Activated T-helper 17 cell treated with anti-CD3 and anti-CD28 coated beads, Interleukin-2, amount 50 U/mL, for 72 hours (primary cell): ENCODE data around the gene SGMS1. TPM values are rescaled to one million over a fixed set of nuclear protein-coding genes. Genes with fewer than 3 reads are reported as not detected.

Experiments used
- ATAC-seq: fragments of 150-1000 bp; cut with Tn5 transposase; replicated peaks from 2 replicates; pipeline ENCODE4 v1.10.0; 2021; ENCODE audit warnings: mild to moderate bottlenecking, moderate library complexity
- H3K27ac Mint-ChIP-seq: one replicate; pipeline ENCODE4 v1.8.0; 2022; ENCODE audit warnings: mixed read lengths
- H3K27me3 Mint-ChIP-seq: one replicate; pipeline ENCODE4 v1.8.0; 2022; ENCODE audit warnings: mixed read lengths
- H3K36me3 Mint-ChIP-seq: one replicate; pipeline ENCODE4 v1.8.0; 2022; ENCODE audit warnings: low read depth, mild to moderate bottlenecking, mixed read lengths
- H3K4me1 Mint-ChIP-seq: one replicate; pipeline ENCODE4 v1.8.0; 2022; ENCODE audit warnings: mixed read lengths
- H3K4me3 Mint-ChIP-seq: one replicate; pipeline ENCODE4 v1.8.0; 2022; ENCODE audit warnings: mild to moderate bottlenecking, mixed read lengths
- H3K9me3 Mint-ChIP-seq: one replicate; pipeline ENCODE4 v1.8.0; 2022; ENCODE audit warnings: mixed read lengths
- total RNA-seq, 2 donors: library from RNA; stranded (reverse); gene quantifications; one replicate each; pipeline ENCODE4 v1.2.3, GENCODE V29; 2022

The SGMS1 gene
- total RNA-seq, 2 donors from 2014 or later, result 13.4 to 22.4 TPM

DNA sequence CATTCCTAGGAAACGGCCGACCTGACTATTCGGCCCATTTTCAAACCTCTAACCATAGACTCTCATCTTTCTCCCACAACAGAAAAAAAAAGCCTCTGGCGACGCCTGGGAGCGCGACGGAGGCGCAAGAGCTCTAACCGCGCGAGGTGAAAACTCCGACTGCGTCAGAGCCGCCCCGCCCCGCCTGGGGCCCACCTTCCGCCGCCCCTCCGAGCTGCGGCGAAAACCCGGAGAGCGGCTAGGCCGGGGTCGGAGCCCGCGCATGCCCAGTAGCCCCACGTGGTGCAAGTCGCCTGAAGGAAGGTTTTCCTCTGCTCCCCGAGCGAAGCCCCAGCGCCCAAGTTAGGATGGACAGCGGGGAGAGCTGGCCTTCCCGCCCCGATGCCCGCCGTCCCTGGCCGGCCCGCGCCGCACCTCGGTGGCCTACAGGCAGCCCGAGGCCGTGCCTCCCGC, 683 bp upstream of the SGMS1 start:
- peak; percentile 74 for ATAC-seq
- Mint-ChIP-seq H3K27ac (peak overlapping the region; percentile 94), H3K36me3 (peaks cover 6% of the 10 kb centered on the region)

DNA sequence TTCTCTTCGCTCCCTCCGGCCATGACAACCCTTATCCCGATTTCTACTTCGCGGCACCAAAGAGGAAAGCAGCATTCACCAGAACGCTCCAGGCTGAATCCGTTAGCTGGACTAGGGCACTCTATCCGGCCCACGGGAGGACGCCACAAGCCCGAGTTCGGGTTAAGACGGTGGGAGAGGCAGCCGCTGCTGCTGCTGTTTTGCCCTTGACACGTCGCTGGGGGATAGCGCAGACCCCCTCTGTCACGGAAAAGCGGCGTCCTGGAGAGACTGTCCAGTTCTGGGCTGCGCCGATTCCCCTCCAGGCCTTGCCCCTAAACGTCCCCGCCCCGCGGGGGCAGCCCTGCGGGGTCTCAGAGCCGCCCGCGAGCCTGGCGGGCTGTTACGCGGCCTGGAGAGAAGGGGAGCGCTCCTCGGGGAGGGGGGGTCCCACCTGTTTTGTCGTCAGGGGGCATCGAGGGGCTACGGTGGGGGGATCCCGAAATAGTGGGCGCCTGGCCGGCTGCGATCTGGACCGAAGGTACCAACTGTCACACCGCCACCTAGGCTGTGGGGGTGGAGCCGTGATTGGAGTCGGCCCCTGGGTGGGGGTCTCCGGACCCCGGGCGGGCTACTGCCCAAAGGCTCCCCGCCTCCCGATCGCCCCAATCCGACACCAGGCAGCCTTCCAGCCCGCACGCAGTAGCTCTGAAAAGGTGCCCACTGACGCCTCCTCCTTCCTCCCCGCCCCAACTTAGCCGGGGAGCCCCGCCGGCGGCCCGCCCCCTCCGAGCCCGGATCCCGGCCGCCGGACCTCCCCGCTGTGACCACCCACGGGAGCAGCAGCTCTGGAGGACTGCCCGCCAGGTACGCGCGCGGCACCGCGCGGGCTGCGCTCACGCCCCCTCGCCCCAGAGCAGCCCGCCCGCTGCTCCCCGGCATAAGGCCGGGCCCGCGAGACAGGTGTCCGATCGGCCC, 772 bp downstream of the SGMS1 start:
- Mint-ChIP-seq H3K4me1 (peaks cover 26% of the 10 kb centered on the region), H3K27ac (peak overlapping the region; percentile 98), H3K27me3 (no peaks in the 10 kb centered on the region), H3K9me3 (no peaks in the 10 kb centered on the region), H3K36me3 (peaks cover 6% of the 10 kb centered on the region), H3K4me3 (peak overlapping the region; percentile 100)
- ATAC-seq, result peak; percentile 5

More for the DNA sequence above, 683 bp upstream of the SGMS1 start:
- Mint-ChIP-seq H3K4me3 (peak overlapping the region; percentile 100), H3K27me3 (no peaks in the 10 kb centered on the region), H3K4me1 (peaks cover 20% of the 10 kb centered on the region), H3K9me3 (no peaks in the 10 kb centered on the region)

DNA sequence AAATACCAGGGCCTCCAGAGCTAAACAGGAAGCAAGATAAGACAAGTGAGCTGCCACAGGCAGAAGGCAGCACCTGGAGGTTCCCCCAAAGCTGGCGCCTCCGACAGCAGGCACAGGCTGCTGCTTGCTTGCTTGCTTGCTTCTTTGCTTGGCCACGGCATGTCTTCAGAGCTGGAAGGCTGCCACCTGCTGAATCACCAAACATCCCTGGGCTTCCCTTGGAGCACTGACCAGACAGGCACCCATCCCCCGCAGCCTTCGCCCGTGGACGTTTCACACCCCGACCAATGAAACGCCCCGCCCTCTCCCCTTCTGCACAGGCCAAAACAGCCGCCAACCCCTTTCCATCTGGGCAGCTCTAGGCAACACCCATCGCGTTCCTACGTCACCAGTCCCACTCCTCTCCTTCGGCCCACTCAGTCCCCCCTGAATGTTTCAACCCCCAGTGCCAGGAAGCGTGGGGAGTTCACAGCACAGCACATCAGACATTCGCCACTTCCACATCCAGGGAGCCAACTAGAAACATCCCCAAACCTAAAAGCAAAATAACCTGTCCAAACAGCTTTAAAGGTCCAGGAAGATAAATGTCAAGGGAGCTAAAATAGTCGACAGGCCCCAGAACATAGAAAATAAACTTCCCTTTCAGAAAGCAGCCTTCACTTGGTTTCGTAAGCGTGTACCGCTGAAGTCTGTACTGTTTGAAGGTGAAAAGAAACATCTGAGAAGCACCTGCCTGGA, 1.6 kb downstream of the SGMS1 start:
- H3K4me3 Mint-ChIP-seq, result peak overlapping the region; percentile 100
- no peaks in the 10 kb centered on the region for H3K27me3 Mint-ChIP-seq
- peaks cover 26% of the 10 kb centered on the region for H3K4me1 Mint-ChIP-seq
- no peaks in the 10 kb centered on the region for H3K9me3 Mint-ChIP-seq
- ATAC-seq, result peak; percentile 34
- peak overlapping the region; percentile 98 for H3K27ac Mint-ChIP-seq
- peaks cover 6% of the 10 kb centered on the region for H3K36me3 Mint-ChIP-seq

DNA sequence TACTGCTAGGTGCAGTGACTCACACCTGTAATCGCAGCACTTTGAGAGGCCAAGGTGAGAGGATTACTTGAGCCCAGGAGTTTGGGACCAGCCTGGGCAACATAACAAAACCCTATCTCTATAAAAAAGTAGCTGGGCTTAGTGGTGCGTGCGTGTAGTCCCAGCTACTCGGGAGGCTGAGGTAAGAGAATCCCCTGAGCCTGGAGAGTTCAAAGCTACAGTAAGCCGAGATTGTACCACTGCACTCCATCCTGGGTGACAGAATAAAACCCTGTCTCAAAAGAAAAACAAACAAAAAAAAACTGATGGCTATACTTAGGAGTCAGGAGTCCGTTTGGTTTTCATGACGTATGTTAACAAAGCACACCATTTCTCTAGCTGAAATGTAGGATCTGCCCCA, 2.9 kb downstream of the SGMS1 start:
- no peaks in the 10 kb centered on the region for H3K27me3 Mint-ChIP-seq
- H3K27ac Mint-ChIP-seq, result peak overlapping the region; percentile 98
- H3K36me3 Mint-ChIP-seq, result peaks cover 6% of the 10 kb centered on the region
- peak overlapping the region; percentile 100 for H3K4me3 Mint-ChIP-seq
- no peaks in the 10 kb centered on the region for H3K9me3 Mint-ChIP-seq
- no peak for ATAC-seq
- H3K4me1 Mint-ChIP-seq, result peaks cover 26% of the 10 kb centered on the region

DNA sequence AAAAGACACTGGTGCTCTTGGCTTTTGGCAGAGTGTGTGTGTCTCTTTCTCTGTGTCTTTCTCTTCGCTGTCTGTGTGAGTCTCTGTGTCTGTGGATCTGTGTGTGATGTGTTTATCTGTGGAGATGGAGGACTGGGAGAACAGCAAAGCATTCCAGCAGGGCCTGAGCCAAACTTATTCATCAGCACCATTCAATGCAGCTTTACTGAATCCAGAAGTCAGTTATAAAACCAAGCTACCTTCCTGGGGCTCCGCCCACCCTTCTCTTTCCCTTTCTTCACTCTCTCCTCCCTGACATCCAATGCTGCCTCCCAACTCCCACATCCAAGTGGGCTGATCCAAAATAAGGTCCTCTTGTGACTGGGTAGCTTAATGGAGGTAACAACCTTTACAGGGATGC, 3.9 kb downstream of the SGMS1 start:
- H3K27ac Mint-ChIP-seq, result peak overlapping the region; percentile 69
- peaks cover 26% of the 10 kb centered on the region for H3K4me1 Mint-ChIP-seq
- ATAC-seq, result no peak

DNA sequence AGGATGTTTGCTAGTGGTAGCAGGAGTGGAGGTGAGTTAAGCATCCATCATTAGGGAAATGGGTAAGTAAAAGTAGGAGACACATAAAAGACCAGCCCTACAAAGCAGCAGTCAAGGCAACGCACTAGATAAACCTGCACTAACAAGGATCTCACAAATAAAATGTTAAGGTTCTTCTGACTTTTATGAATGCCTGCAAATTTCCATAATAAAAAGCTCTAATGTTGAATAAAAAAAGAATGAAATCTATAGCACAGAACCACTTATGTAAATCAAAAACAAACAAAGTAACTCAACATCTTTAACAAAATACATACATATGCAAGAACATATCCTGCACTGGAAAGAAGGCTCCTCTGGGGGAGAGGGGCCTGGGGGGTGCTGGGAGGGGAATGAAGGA, 4.6 kb downstream of the SGMS1 start:
- no peaks in the 10 kb centered on the region for H3K27me3 Mint-ChIP-seq
- ATAC-seq, result no peak
- peaks cover 6% of the 10 kb centered on the region for H3K36me3 Mint-ChIP-seq
- peak overlapping the region; percentile 53 for H3K4me3 Mint-ChIP-seq
- H3K4me1 Mint-ChIP-seq, result peaks cover 28% of the 10 kb centered on the region
- peak overlapping the region; percentile 69 for H3K27ac Mint-ChIP-seq
- no peaks in the 10 kb centered on the region for H3K9me3 Mint-ChIP-seq

More for the DNA sequence above, 3.9 kb downstream of the SGMS1 start:
- Mint-ChIP-seq H3K4me3 (peak overlapping the region; percentile 7), H3K27me3 (no peaks in the 10 kb centered on the region), H3K9me3 (no peaks in the 10 kb centered on the region), H3K36me3 (peaks cover 6% of the 10 kb centered on the region)

DNA sequence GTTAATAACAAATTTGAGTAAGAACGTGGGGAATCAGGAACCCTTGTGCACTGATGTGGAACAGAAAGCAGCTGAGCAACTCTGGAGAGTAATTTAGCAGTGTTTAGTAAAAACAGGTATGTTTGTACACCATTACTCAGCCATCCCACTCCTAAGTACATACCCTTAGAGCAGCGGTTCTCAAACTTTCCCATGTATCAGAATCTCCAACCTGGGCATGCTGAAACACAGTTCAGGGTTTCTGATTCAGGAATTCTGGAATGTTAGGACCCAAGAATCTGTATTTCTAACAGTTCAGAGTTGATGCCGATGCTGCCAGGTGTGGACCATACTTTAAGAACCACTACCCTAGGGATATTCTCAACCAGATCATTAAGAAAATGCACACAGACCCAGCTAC, 5.1 kb downstream of the SGMS1 start:
- Mint-ChIP-seq H3K27me3 (no peaks in the 10 kb centered on the region), H3K9me3 (no peaks in the 10 kb centered on the region), H3K36me3 (peaks cover 6% of the 10 kb centered on the region), H3K4me1 (peaks cover 31% of the 10 kb centered on the region), H3K27ac (peak overlapping the region; percentile 69), H3K4me3 (peak overlapping the region; percentile 53)
- peak; percentile 41 for ATAC-seq

DNA sequence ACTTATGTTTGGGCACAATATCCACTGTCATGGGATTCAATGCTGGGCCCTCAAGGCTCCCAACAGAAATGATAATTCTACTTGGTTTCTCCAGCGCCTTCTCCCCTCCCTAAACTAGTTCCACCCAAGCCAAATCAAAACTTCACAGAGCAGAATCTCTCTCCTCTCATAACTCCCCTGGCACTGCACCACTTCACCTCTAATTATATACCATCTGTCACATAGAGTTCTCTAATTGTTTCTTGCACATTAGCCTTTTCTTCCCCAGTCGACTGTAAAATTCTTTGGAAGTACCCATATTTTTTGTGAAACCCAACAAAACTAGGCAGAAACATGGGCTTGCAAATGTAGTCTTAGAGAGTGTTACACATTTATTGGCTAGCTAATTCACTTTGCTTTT, 8.1 kb downstream of the SGMS1 start:
- Mint-ChIP-seq H3K27ac (no peak overlapping the region), H3K36me3 (no peaks in the 10 kb centered on the region), H3K27me3 (no peaks in the 10 kb centered on the region), H3K9me3 (no peaks in the 10 kb centered on the region), H3K4me3 (no peak overlapping the region), H3K4me1 (peaks cover 44% of the 10 kb centered on the region)
- ATAC-seq, result no peak

DNA sequence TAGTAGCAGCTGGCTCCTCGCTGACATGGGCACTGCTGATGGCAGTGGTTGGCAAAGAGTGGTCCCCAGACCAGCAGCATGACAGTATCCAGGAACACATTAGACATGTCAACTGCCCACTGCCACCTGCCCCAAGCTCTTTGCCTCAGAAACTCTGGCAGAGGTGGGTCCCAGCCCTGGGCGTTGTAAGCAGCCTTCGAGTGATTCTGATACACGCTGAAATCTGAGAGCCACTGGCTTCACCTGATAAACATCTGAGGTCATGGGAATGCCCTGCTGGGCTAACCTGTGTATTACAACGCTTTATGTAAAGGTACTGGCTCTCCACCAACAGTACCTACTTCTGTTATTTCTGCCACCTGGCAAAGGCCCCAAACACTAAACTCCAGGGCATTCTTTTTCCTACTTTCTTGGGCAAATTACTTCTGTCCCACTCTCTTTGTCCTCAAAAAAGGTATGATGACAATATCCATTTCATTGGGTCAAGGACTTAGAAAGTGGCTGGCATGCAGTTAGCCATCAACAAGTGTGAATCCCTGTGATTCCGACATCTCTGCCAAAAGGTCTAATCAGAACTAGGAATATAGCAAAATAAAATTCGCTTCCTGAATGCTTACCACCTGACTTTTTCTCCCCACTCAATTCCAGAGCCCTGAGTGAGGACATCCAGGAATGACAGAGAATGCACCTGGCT, 9.2 kb downstream of the SGMS1 start:
- Mint-ChIP-seq H3K4me1 (peaks cover 39% of the 10 kb centered on the region), H3K36me3 (no peaks in the 10 kb centered on the region), H3K27ac (peak overlapping the region; percentile 18), H3K27me3 (no peaks in the 10 kb centered on the region), H3K4me3 (no peak overlapping the region), H3K9me3 (no peaks in the 10 kb centered on the region)
- ATAC-seq, result no peak

DNA sequence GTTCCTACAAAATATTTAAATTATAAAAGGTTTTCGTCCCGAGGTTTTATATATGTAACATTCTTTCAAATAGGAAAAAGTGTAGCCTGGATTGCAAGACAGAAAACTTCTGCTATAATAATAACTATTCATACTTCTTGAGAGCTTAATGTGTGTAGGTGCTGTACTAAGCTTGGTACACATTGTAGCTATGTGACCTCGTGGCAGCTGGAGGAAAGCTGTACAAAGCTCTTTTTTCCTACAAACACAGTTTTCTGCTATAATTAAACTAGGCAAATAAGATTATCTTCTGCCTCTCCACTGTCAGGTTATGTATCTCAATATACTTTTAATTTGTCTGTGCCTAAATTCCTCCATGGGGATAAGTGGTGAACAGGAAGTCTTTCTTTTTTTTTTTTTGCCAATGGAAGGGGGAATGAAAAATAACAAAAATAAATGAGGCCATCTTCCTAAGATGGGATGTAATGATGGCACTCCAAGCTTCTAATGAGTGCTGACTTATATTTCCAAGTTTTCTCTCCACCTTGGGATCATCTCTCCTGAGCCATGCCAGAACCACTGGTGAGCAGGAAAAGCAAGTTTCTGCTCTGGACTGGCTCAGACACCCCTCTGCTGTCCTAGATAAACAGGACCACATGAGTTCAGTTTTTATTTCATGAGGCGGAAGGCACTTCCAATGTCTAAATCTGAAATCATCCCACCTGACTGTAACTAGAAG, 9.9 kb downstream of the SGMS1 start:
- Mint-ChIP-seq H3K4me3 (no peak overlapping the region), H3K4me1 (peaks cover 32% of the 10 kb centered on the region), H3K9me3 (no peaks in the 10 kb centered on the region), H3K27me3 (no peaks in the 10 kb centered on the region), H3K27ac (peak overlapping the region; percentile 18), H3K36me3 (no peaks in the 10 kb centered on the region)
- ATAC-seq, result no peak

DNA sequence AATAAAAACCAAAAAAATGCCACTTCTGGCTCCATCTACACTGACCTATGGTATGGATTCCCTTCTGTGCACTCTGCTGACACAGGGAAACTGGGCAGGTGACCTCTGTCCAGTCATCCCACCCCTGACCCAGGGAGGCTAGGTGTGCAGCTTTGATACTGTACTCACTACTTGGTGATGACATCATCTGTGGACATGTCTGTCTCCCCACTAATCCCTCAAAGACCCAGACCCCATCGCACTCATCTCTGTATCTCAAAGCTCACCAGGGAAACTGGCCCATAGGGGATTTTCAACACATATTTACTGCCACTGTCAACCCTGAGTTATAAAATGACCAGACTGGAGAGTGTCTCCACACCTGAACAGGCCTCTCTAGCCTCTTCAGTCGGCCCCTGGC, 10.6 kb downstream of the SGMS1 start:
- no peaks in the 10 kb centered on the region for H3K27me3 Mint-ChIP-seq
- H3K27ac Mint-ChIP-seq, result peak overlapping the region; percentile 18
- peak; percentile 84 for ATAC-seq
- peaks cover 29% of the 10 kb centered on the region for H3K4me1 Mint-ChIP-seq
- no peaks in the 10 kb centered on the region for H3K9me3 Mint-ChIP-seq
- H3K36me3 Mint-ChIP-seq, result no peaks in the 10 kb centered on the region
- no peak overlapping the region for H3K4me3 Mint-ChIP-seq

DNA sequence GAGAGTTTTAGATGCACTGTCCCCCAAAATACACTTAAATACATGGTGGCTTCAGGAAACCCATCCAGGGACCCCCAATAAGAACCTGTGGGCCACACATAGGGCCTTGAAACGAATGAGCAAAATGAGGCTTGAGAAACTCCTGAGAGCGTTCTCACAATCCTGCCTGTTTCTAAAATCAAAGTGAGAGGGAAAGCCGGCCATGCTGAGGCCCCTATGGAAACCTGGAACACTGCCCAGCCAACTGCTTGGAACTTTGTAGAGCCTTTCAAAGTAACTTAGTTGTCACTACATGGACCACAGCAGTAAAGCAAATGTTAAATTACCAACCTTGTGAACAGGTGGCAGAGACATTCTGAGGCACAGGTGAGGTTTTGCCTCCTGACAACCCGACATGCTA, 13.4 kb downstream of the SGMS1 start:
- Mint-ChIP-seq H3K27ac (no peak overlapping the region), H3K27me3 (no peaks in the 10 kb centered on the region), H3K36me3 (no peaks in the 10 kb centered on the region), H3K4me1 (peaks cover 46% of the 10 kb centered on the region), H3K4me3 (no peak overlapping the region), H3K9me3 (no peaks in the 10 kb centered on the region)
- ATAC-seq, result no peak

DNA sequence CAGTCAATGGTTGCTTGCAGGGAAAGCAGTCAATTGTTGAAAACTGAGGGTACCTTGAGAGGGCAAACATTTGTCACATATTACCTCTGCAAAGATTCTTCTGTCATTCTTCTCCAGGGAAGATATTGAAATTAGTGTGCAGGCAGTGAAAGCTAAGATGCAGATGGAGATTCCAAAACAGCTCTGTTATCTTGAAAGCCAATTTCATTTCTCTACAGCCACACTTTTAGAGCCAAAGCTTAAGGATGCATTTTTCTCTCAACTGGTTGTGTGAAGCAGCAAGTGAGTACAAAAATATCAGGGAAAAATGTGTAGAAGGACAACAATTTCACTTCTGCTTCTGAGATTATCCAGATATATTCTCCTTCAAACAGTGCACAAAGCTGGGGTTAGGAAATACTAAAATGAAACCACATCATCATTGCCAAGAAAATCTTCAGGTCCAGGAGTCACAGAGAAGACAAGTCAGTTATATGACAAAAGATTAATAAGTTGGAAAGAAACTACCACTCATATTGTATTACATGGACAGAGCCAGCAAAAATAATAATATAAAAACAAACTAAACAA, 16.3 kb downstream of the SGMS1 start:
- peaks cover 53% of the 10 kb centered on the region for H3K4me1 Mint-ChIP-seq

DNA sequence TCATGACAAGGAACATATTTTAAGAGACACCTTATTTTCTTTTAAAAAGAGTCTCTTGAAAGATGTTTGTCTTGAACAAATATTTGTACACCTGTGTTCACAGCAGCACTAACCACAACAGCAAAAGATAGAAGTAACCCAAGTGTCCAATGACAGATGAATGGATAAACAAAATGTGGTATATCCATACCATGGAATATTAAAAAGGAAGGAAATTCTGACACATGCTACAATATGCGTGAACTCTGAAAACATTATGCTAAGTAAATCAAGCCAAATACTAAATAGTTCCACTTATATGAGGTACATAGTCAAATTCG, 17.8 kb downstream of the SGMS1 start:
- Mint-ChIP-seq H3K27ac (no peak overlapping the region), H3K4me1 (peaks cover 43% of the 10 kb centered on the region), H3K4me3 (no peak overlapping the region), H3K36me3 (no peaks in the 10 kb centered on the region), H3K9me3 (no peaks in the 10 kb centered on the region), H3K27me3 (no peaks in the 10 kb centered on the region)
- ATAC-seq, result no peak

More for the DNA sequence above, 16.3 kb downstream of the SGMS1 start:
- no peak for ATAC-seq
- Mint-ChIP-seq H3K27me3 (no peaks in the 10 kb centered on the region), H3K36me3 (no peaks in the 10 kb centered on the region), H3K27ac (peak overlapping the region; percentile 19), H3K9me3 (no peaks in the 10 kb centered on the region), H3K4me3 (peak overlapping the region; percentile 24)
